Vagina (tissue), 2 donors: Measurements from ENCODE around the gene SPIRE2.

Source experiments
- CTCF ChIP-seq, 3 experiments: fragments of 450-650 bp in 2 of 3; fragments of 200-600 bp in 1 of 3; sonication (generic) in 1 of 3; IDR thresholded peaks; one replicate each; pipeline ENCODE4 v1.5.1; 2017 to 2019; ENCODE audit warnings: antibody characterized with exemption in 3 of 3, mild to moderate bottlenecking in 2 of 3, moderate library complexity in 2 of 3
- POLR2A ChIP-seq, 2 donors: fragments of 450-650 bp; IDR thresholded peaks; one replicate each; pipeline ENCODE4 v1.6.1; 2017; ENCODE audit warnings: antibody characterized with exemption in 2 of 2, mild to moderate bottlenecking in 2 of 2, moderate library complexity in 2 of 2
- POLR2AphosphoS5 ChIP-seq, 2 donors: sonication (generic); formaldehyde crosslinking; IDR thresholded peaks; one replicate each; pipeline ENCODE4 v1.9.0; 2017; ENCODE audit warnings: antibody characterized with exemption in 2 of 2, mild to moderate bottlenecking in 2 of 2, low read depth in 1 of 2; ENCODE audit not compliant: insufficient read depth in 1 of 2

GRCh38 chr16:89793955-89794354, 34.3 kb upstream of the SPIRE2 start:
- TF ChIP-seq CTCF (IDR thresholded peaks at IDR 0.05) (no peak), POLR2A (IDR thresholded peaks at IDR 0.05) (no peak), POLR2AphosphoS5 (IDR thresholded peaks at IDR 0.05; ENCODE audit: insufficient read depth in 1 of 2, low read depth in 1 of 2) (no peak)
